ENCODE results near the gene IGFLR1. TPM values are rescaled to one million over a fixed set of nuclear protein-coding genes. Genes with fewer than 3 reads are reported as not detected.

The IGFLR1 gene
- total and polyA plus RNA-seq, 2 donors (not counting 3 experiments of a cell fraction or from before 2014, with no cell fraction given): 2.6 to 7.6 TPM

- peak overlapping the region; percentile 44 for H3K4me2 ChIP-seq (ENCODE audit: insufficient read depth, low read length)
- FAIRE-seq: no peak
- no peaks in the 10 kb centered on the region for H3K27me3 ChIP-seq (ENCODE audit: control insufficient read depth in 2 of 2, insufficient read depth in 2 of 2, low read length in 2 of 2)
- CTCF ChIA-PET: interaction anchor here (0.5 to 1.8 kb wide), 3 partner anchors 21 to 363 kb away, joined by 3 to 7 read pairs (median 5); partner anchors contain the start of genes PSENEN and U2AF1L4
- intact Hi-C loops (cut with micrococcal nuclease) (no loop called here), dilution Hi-C loops (cut with MboI; ENCODE audit: extremely low pct_ligation_motif_present, low sequenced_read_pairs) (no loop called here)
- POLR2A ChIA-PET: no interaction called here
- no peak for DNase-seq (ENCODE audit: low read depth, low spot score)
- no peak overlapping the region for H2AFZ ChIP-seq (ENCODE audit: low read depth, low read length)
- H3K79me2 ChIP-seq (ENCODE audit: control insufficient read depth, insufficient read depth, low read length): peaks cover 30% of the 10 kb centered on the region
- no peaks in the 10 kb centered on the region for H3K9me3 ChIP-seq (replicated peaks; ENCODE audit: control insufficient read depth, insufficient read depth, low read length)
- peaks cover 12 to 34% of the 10 kb centered on the region in 2 experiments for H3K36me3 ChIP-seq (ENCODE audit: control insufficient read depth in 2 of 2, extremely low read depth in 1 of 2, insufficient read depth in 2 of 2, low read length in 2 of 2)
- no TSS peak for BruUV-seq (replicated peaks)
- H3K9me1 ChIP-seq (replicated peaks; ENCODE audit: control insufficient read depth, extremely low read depth, insufficient read depth, low read length): no peaks in the 10 kb centered on the region
- H3K27ac ChIP-seq (ENCODE audit: insufficient read depth, low read depth, low read length): no peak overlapping the region
- TF ChIP-seq EZH2 (IDR thresholded peaks at IDR 0.05; ENCODE audit: borderline replicate concordance, low read depth, low read length, severe bottlenecking): no peak
- no peak for TF ChIP-seq POLR2AphosphoS5 (IDR thresholded peaks at IDR 0.05; ENCODE audit: insufficient read depth, low read depth, low read length)
- TF ChIP-seq MYC (IDR thresholded peaks at IDR 0.05; ENCODE audit: low read depth, low read length): no peak
- TF ChIP-seq FOS (IDR thresholded peaks at IDR 0.05; ENCODE audit: borderline replicate concordance, insufficient read depth, low read length): no peak
- TF ChIP-seq GATA2 (IDR thresholded peaks at IDR 0.05; ENCODE audit: insufficient read depth, insufficient read length, low read depth, low read length): no peak
- no peak for TF ChIP-seq CTCF (IDR thresholded peaks at IDR 0.05; ENCODE audit: extremely low read depth in 1 of 2, insufficient read depth in 1 of 2, low read depth in 1 of 2, low read length in 2 of 2)
- TF ChIP-seq MAX (IDR thresholded peaks at IDR 0.05; ENCODE audit: insufficient read depth, insufficient read length): no peak
- TF ChIP-seq POLR2A (IDR thresholded peaks at IDR 0.05; ENCODE audit: low read depth, low read length): no peak
- TF ChIP-seq JUN (IDR thresholded peaks at IDR 0.05; ENCODE audit: borderline replicate concordance, insufficient read depth, insufficient read length, low read depth): no peak
- H3K4me3 ChIP-seq (replicated peaks in 1 of 3; ENCODE audit: insufficient read depth in 1 of 3, low read depth in 1 of 3, low read length in 3 of 3): no peak overlapping the region
- H3K4me1 ChIP-seq (ENCODE audit: control insufficient read depth, extremely low read depth, insufficient read depth, low read length): peaks cover 17% of the 10 kb centered on the region
- H4K20me1 ChIP-seq (replicated peaks; ENCODE audit: control insufficient read depth, extremely low read depth, insufficient read depth, low read length): no peaks in the 10 kb centered on the region
- no peak overlapping the region for H3K9ac ChIP-seq (replicated peaks; ENCODE audit: extremely low read depth, insufficient read depth, low read length)
Measured at GRCh38 chr19:35719402-35720162, 22.7 kb downstream of the IGFLR1 start.
